Keratinocyte (primary cell): Measurements from ENCODE around the gene ZDHHC20. TPM values are rescaled to one million over a fixed set of nuclear protein-coding genes. Genes with fewer than 3 reads are reported as not detected.

Source experiments
- DNase-seq: peaks from one replicate; pipeline ENCODE4 v3.0.0-alpha.2; 2011; ENCODE audit warnings: low read depth, missing footprints, low spot score
- FAIRE-seq: peaks from 2 replicates; lab custom pipeline; 2011; peaks lifted over from hg19 to GRCh38; lab: Jason Lieb, UNC
- H2AFZ ChIP-seq: 2 replicates; pipeline ENCODE4 v1.6.0; 2012; ENCODE audit warnings: low read length, control low read depth, inconsistent platforms; ENCODE audit not compliant: control insufficient read depth
- H3K27ac ChIP-seq: 2 replicates; pipeline ENCODE4 v1.5.1; 2011; ENCODE audit warnings: low read length; ENCODE audit not compliant: control insufficient read depth, insufficient read depth
- H3K27me3 ChIP-seq: 3 replicates; pipeline ENCODE4 v1.6.0; 2011; ENCODE audit warnings: low read length; ENCODE audit not compliant: control insufficient read depth, insufficient read depth; ENCODE audit errors: extremely low read depth
- H3K36me3 ChIP-seq, 2 experiments: 2 replicates in 1 of 2; 3 replicates in 1 of 2; pipeline ENCODE4 v1.5.1; 2011; ENCODE audit warnings: low read length in 2 of 2, mild to moderate bottlenecking in 1 of 2; ENCODE audit not compliant: control insufficient read depth in 2 of 2, insufficient read depth in 2 of 2; ENCODE audit errors: extremely low read depth in 1 of 2
- H3K4me1 ChIP-seq: 3 replicates; pipeline ENCODE4 v1.5.1; 2011; ENCODE audit warnings: low read length; ENCODE audit not compliant: control insufficient read depth, insufficient read depth; ENCODE audit errors: extremely low read depth
- H3K4me2 ChIP-seq: 3 replicates; pipeline ENCODE4 v1.6.0; 2011; ENCODE audit warnings: low read depth, low read length; ENCODE audit not compliant: control insufficient read depth, insufficient read depth; ENCODE audit errors: extremely low read depth
- H3K4me3 ChIP-seq, 3 experiments: fragments of 200-600 bp in 1 of 3; sonication (generic) in 1 of 3; 2 replicates in 2 of 3; 3 replicates in 1 of 3; pipeline ENCODE4 v1.5.1; 2011 to 2016; ENCODE audit warnings: low read length in 3 of 3, mild to moderate bottlenecking in 3 of 3, control low read depth in 2 of 3, inconsistent platforms in 1 of 3, low read depth in 1 of 3, mixed read lengths in 1 of 3, mixed run types in 1 of 3, moderate library complexity in 1 of 3; ENCODE audit not compliant: control insufficient read depth in 2 of 3, insufficient read depth in 2 of 3; ENCODE audit errors: extremely low read depth in 1 of 3
- H3K79me2 ChIP-seq: 2 replicates; pipeline ENCODE4 v1.6.0; 2012; ENCODE audit warnings: low read length; ENCODE audit not compliant: control insufficient read depth, insufficient read depth
- H3K9ac ChIP-seq: 3 replicates; pipeline ENCODE4 v1.6.0; 2011; ENCODE audit warnings: low read length; ENCODE audit not compliant: control insufficient read depth, insufficient read depth; ENCODE audit errors: extremely low read depth
- H3K9me1 ChIP-seq: 3 replicates; pipeline ENCODE4 v1.6.0; 2011; ENCODE audit warnings: low read length; ENCODE audit not compliant: control insufficient read depth, insufficient read depth; ENCODE audit errors: extremely low read depth
- H3K9me3 ChIP-seq: 2 replicates; pipeline ENCODE4 v1.5.1; 2012; ENCODE audit warnings: low read depth, low read length; ENCODE audit not compliant: control insufficient read depth
- H4K20me1 ChIP-seq: 3 replicates; pipeline ENCODE4 v1.6.0; 2011; ENCODE audit warnings: low read length; ENCODE audit not compliant: control insufficient read depth, insufficient read depth; ENCODE audit errors: extremely low read depth
- CTCF ChIP-seq, 3 experiments: IDR thresholded peaks in 1 of 3; conservative IDR thresholded peaks in 1 of 3; optimal IDR thresholded peaks in 1 of 3; 2 replicates in 2 of 3; 3 replicates in 1 of 3; pipeline versions ENCODE3 to v1.5.1; 2011; ENCODE audit warnings: low read length in 3 of 3, mild to moderate bottlenecking in 3 of 3, moderate library complexity in 2 of 3, control low read depth in 1 of 3, inconsistent platforms in 1 of 3; ENCODE audit not compliant: insufficient read depth in 2 of 3; ENCODE audit errors: extremely low read depth in 1 of 3
- EZH2 ChIP-seq: IDR thresholded peaks from one replicate; pipeline ENCODE4 v1.6.1; 2012; ENCODE audit warnings: inconsistent platforms, mild to moderate bottlenecking, low read length, moderate library complexity
- dilution Hi-C: fragments of 300-500 bp; cut with MboI; formaldehyde crosslinking; loops from one replicate; pipeline ENCODE4 v1.7.0; 2020; ENCODE audit warnings: low sequenced_read_pairs; ENCODE audit not compliant: extremely low pct_ligation_motif_present
- polyA plus RNA-seq, 5 experiments: library from polyadenylated mRNA; depleted of rRNA in 3 of 5; stranded (reverse) in 3 of 5; stranded (forward) in 1 of 5; unstranded in 1 of 5; fragments of >200 nt; gene quantifications; 1 replicate in 1 of 5; 2 replicates in 3 of 5; 3 replicates in 1 of 5; pipeline versions ENCODE4 v1.2.1 to v1.2.3, GENCODE V29; 2011 to 2012; ENCODE audit warnings: missing spikeins in 2 of 5, low read depth in 1 of 5, low replicate concordance in 1 of 5

ZDHHC20 gene
- polyA plus RNA-seq, 1 donor (not counting 4 experiments of a cell fraction or from before 2014, with no cell fraction given), result 45.8 TPM

GRCh38 chr13:21372530-21372929 is 86.6 kb downstream of the ZDHHC20 start:
- no peak for FAIRE-seq
- TF ChIP-seq CTCF (optimal IDR thresholded peaks at IDR 0.05 in 1 of 3, IDR thresholded peaks at IDR 0.05 in 1 of 3, conservative IDR thresholded peaks at IDR 0.05 in 1 of 3; ENCODE audit: extremely low read depth in 1 of 3, insufficient read depth in 2 of 3, low read length in 3 of 3) (no peak), EZH2 (no peak)
- H2AFZ ChIP-seq, result no peak overlapping the region
- H3K79me2 ChIP-seq, result no peaks in the 10 kb centered on the region
- no peaks in the 10 kb centered on the region for H3K36me3 ChIP-seq
- H3K9me1 ChIP-seq, result no peaks in the 10 kb centered on the region
- H3K27me3 ChIP-seq, result no peaks in the 10 kb centered on the region
- no peak for DNase-seq
- no peaks in the 10 kb centered on the region for H3K9me3 ChIP-seq
- no peaks in the 10 kb centered on the region for H3K4me1 ChIP-seq
- dilution Hi-C loops, result no loop called here
- H4K20me1 ChIP-seq, result no peaks in the 10 kb centered on the region
- H3K9ac ChIP-seq, result no peak overlapping the region
- no peak overlapping the region for H3K27ac ChIP-seq
- no peak overlapping the region for H3K4me3 ChIP-seq
- H3K4me2 ChIP-seq, result no peak overlapping the region

GRCh38 chr13:21371011-21371410 is 88.1 kb downstream of the ZDHHC20 start:
- no peaks in the 10 kb centered on the region for H3K79me2 ChIP-seq
- no peak overlapping the region for H3K4me2 ChIP-seq
- dilution Hi-C loops, result no loop called here

More at GRCh38 chr13:21371011-21371410, 88.1 kb downstream of the ZDHHC20 start:
- H3K4me1 ChIP-seq, result no peaks in the 10 kb centered on the region
- no peaks in the 10 kb centered on the region for H3K36me3 ChIP-seq
- DNase-seq, result no peak
- no peak for FAIRE-seq
- no peaks in the 10 kb centered on the region for H3K9me1 ChIP-seq
- H3K9ac ChIP-seq, result no peak overlapping the region
- H3K4me3 ChIP-seq, result no peak overlapping the region
- H3K27ac ChIP-seq, result no peak overlapping the region
- H4K20me1 ChIP-seq, result no peaks in the 10 kb centered on the region
- no peak for TF ChIP-seq CTCF (optimal IDR thresholded peaks at IDR 0.05 in 1 of 3, IDR thresholded peaks at IDR 0.05 in 1 of 3, conservative IDR thresholded peaks at IDR 0.05 in 1 of 3; ENCODE audit: extremely low read depth in 1 of 3, insufficient read depth in 2 of 3, low read length in 3 of 3)
- no peak for TF ChIP-seq EZH2
- no peaks in the 10 kb centered on the region for H3K9me3 ChIP-seq
- H3K27me3 ChIP-seq, result no peaks in the 10 kb centered on the region
- no peak overlapping the region for H2AFZ ChIP-seq
